ENCODE measurements around the gene DCX.

DNA sequence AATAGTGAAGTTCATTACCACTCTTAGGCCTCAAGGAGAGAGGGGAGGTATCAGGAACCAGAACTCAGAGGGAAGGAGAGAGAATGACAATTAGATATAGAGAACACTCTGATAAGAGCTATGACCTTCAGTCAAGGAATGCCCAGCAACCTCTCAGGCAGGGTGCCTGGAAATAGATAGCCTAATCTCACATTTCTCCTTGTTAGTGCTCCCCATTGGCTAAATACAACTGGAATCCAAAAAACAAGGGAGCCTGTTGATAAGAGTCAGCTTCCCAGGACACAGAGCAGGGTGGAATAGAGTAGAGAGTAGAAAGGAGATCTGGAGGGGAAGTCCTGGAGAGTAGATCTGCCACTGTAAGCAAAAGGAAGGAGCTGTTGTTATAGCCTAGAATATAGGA, 62.1 kb downstream of the DCX start:
- TF ChIP-seq, protein P1, sequence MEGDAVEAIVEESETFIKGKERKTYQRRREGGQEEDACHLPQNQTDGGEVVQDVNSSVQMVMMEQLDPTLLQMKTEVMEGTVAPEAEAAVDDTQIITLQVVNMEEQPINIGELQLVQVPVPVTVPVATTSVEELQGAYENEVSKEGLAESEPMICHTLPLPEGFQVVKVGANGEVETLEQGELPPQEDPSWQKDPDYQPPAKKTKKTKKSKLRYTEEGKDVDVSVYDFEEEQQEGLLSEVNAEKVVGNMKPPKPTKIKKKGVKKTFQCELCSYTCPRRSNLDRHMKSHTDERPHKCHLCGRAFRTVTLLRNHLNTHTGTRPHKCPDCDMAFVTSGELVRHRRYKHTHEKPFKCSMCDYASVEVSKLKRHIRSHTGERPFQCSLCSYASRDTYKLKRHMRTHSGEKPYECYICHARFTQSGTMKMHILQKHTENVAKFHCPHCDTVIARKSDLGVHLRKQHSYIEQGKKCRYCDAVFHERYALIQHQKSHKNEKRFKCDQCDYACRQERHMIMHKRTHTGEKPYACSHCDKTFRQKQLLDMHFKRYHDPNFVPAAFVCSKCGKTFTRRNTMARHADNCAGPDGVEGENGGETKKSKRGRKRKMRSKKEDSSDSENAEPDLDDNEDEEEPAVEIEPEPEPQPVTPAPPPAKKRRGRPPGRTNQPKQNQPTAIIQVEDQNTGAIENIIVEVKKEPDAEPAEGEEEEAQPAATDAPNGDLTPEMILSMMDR (IDR thresholded peaks at IDR 0.05): no peak
- no peak for TF ChIP-seq EZH2 (IDR thresholded peaks at IDR 0.05; ENCODE audit: borderline replicate concordance, insufficient read depth, low read depth, low read length, poor library complexity, severe bottlenecking)

Data from B cell (primary cell).